VCaP (cell line): ENCODE data around the gene DHX57.

Experiments used
- H3K27ac ChIP-seq: fragments of 450-650 bp; 2 replicates; pipeline ENCODE4 v1.5.1; 2017
- TF ChIP-seq, protein P1 (sequence below): fragments of 450-650 bp; conservative IDR thresholded peaks from 2 replicates; pipeline ENCODE4 v1.5.1; 2017; ENCODE audit warnings: mild to moderate bottlenecking, moderate library complexity

Gene DHX57, protein sequence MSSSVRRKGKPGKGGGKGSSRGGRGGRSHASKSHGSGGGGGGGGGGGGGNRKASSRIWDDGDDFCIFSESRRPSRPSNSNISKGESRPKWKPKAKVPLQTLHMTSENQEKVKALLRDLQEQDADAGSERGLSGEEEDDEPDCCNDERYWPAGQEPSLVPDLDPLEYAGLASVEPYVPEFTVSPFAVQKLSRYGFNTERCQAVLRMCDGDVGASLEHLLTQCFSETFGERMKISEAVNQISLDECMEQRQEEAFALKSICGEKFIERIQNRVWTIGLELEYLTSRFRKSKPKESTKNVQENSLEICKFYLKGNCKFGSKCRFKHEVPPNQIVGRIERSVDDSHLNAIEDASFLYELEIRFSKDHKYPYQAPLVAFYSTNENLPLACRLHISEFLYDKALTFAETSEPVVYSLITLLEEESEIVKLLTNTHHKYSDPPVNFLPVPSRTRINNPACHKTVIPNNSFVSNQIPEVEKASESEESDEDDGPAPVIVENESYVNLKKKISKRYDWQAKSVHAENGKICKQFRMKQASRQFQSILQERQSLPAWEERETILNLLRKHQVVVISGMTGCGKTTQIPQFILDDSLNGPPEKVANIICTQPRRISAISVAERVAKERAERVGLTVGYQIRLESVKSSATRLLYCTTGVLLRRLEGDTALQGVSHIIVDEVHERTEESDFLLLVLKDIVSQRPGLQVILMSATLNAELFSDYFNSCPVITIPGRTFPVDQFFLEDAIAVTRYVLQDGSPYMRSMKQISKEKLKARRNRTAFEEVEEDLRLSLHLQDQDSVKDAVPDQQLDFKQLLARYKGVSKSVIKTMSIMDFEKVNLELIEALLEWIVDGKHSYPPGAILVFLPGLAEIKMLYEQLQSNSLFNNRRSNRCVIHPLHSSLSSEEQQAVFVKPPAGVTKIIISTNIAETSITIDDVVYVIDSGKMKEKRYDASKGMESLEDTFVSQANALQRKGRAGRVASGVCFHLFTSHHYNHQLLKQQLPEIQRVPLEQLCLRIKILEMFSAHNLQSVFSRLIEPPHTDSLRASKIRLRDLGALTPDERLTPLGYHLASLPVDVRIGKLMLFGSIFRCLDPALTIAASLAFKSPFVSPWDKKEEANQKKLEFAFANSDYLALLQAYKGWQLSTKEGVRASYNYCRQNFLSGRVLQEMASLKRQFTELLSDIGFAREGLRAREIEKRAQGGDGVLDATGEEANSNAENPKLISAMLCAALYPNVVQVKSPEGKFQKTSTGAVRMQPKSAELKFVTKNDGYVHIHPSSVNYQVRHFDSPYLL (N-terminal part only)

GRCh38 chr2:38875576-38876367 lies at the start of gene DHX57, which contains the start of gene MORN2:
DHX57 (minus strand) TSS chr2:38875934; CDS start chr2:38868405, 7,529 bp downstream.
MORN2 (plus strand) TSS chr2:38875976.
- peak within 1 kb of the TSS; percentile 73 for H3K27ac ChIP-seq
- TF ChIP-seq, protein P1, sequence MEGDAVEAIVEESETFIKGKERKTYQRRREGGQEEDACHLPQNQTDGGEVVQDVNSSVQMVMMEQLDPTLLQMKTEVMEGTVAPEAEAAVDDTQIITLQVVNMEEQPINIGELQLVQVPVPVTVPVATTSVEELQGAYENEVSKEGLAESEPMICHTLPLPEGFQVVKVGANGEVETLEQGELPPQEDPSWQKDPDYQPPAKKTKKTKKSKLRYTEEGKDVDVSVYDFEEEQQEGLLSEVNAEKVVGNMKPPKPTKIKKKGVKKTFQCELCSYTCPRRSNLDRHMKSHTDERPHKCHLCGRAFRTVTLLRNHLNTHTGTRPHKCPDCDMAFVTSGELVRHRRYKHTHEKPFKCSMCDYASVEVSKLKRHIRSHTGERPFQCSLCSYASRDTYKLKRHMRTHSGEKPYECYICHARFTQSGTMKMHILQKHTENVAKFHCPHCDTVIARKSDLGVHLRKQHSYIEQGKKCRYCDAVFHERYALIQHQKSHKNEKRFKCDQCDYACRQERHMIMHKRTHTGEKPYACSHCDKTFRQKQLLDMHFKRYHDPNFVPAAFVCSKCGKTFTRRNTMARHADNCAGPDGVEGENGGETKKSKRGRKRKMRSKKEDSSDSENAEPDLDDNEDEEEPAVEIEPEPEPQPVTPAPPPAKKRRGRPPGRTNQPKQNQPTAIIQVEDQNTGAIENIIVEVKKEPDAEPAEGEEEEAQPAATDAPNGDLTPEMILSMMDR: no peak

GRCh38 chr2:38922902-38923301 lies 47.2 kb upstream of the DHX57 start:
- TF ChIP-seq, protein P1: no peak
- no peak overlapping the region for H3K27ac ChIP-seq

DNA sequence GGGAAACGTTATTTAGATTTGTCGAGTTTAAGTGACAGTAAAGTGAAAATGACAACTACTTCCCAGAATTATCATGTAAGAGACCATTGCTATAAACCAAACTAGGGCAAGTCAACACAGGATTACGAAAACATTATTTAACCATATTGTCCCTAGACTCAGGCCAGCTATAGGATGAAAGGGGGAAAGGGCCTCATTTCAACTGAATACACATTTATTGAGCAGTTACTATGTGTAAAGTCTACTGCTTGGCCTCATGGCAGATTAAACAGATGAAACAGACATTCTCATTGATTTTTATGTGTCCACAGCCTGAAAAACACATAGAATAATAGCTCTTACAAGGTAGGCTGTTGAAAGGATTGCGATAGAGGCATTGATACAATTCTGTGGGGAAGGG lies 46.7 kb upstream of the DHX57 start:
- H3K27ac ChIP-seq: no peak overlapping the region
- TF ChIP-seq, protein P1: no peak

GRCh38 chr2:38912619-38913018 lies 36.9 kb upstream of the DHX57 start:
- no peak overlapping the region for H3K27ac ChIP-seq
- TF ChIP-seq, protein P1: no peak

GRCh38 chr2:38911191-38911590 lies 35.5 kb upstream of the DHX57 start:
- H3K27ac ChIP-seq: no peak overlapping the region
- TF ChIP-seq, protein P1: no peak

- TF ChIP-seq, protein P1: no peak
- no peak overlapping the region for H3K27ac ChIP-seq
Observed at GRCh38 chr2:38909872-38910271, 34.1 kb upstream of the DHX57 start.
